ENCODE measurements around the gene ARFGEF2.

DNA sequence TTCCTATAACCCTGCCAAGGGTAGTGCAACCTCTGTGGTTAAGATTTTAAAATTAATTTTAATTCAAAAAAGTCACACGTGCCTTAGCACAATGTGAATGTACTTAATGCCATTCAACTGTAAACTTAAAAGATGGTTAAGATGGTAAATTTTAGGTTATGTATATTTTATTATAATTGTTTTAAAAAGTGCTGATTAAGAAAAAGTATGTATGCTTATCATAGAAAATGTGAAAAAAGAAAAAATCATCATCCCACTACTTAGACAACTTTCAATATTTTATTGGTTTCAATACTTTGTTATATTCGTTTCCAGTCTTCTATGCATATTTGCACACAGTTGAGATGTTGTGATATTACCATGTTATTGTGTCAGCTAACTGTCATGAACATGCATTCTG, 18.7 kb downstream of the ARFGEF2 start:
- TF ChIP-seq, protein P1, sequence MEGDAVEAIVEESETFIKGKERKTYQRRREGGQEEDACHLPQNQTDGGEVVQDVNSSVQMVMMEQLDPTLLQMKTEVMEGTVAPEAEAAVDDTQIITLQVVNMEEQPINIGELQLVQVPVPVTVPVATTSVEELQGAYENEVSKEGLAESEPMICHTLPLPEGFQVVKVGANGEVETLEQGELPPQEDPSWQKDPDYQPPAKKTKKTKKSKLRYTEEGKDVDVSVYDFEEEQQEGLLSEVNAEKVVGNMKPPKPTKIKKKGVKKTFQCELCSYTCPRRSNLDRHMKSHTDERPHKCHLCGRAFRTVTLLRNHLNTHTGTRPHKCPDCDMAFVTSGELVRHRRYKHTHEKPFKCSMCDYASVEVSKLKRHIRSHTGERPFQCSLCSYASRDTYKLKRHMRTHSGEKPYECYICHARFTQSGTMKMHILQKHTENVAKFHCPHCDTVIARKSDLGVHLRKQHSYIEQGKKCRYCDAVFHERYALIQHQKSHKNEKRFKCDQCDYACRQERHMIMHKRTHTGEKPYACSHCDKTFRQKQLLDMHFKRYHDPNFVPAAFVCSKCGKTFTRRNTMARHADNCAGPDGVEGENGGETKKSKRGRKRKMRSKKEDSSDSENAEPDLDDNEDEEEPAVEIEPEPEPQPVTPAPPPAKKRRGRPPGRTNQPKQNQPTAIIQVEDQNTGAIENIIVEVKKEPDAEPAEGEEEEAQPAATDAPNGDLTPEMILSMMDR (IDR thresholded peaks at IDR 0.05): no peak
- no peak for TF ChIP-seq POLR2A (IDR thresholded peaks at IDR 0.05)
